ENCODE data around the gene MGST1. TPM values are rescaled to one million over a fixed set of nuclear protein-coding genes. Genes with fewer than 3 reads are reported as not detected.

The MGST1 gene, protein sequence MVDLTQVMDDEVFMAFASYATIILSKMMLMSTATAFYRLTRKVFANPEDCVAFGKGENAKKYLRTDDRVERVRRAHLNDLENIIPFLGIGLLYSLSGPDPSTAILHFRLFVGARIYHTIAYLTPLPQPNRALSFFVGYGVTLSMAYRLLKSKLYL
- total RNA-seq (100 to 1,000 TPM; 134 to 381 TPM), polyA plus RNA-seq (100 to 1,000 TPM; 449 to 756 TPM)
- long read RNA-seq, donor 1, transcript MGST1-205 (4 exons, 914 nt) = major isoform, 38 of 72 reads
- long read RNA-seq, donor 1, transcript MGST1-219 (1 exons, 1,842 nt) = minor isoform, 15 of 72 reads
- long read RNA-seq, donor 1, partial matches to known transcripts = 13 of 72 reads
- long read RNA-seq, donor 1, other reads (novel, unspliced or antisense) = 0 of 72 reads
- long read RNA-seq, donor 2, transcript MGST1-219 (1 exons, 1,842 nt) = minor isoform, 5 of 30 reads
- long read RNA-seq, donor 2, transcript MGST1-205 (4 exons, 914 nt) = major isoform, 24 of 30 reads
- long read RNA-seq, donor 2, partial matches to known transcripts = 0 of 30 reads
- long read RNA-seq, donor 2, other reads (novel, unspliced or antisense) = 0 of 30 reads
- long read RNA-seq, donor 3, transcript MGST1-219 (1 exons, 1,842 nt) = minor isoform, 7 of 51 reads
- long read RNA-seq, donor 3, transcript MGST1-208 (2 exons, 655 nt) = minor isoform, 5 of 51 reads
- long read RNA-seq, donor 3, transcript MGST1-205 (4 exons, 914 nt) = major isoform, 31 of 51 reads
- long read RNA-seq, donor 3, partial matches to known transcripts = 6 of 51 reads
- long read RNA-seq, donor 3, other reads (novel, unspliced or antisense) = 0 of 51 reads
- long read RNA-seq, donor 4, transcript MGST1-205 (4 exons, 914 nt) = minor isoform, 8 of 25 reads
- long read RNA-seq, donor 4, transcript MGST1-219 (1 exons, 1,842 nt) = major isoform, 14 of 25 reads
- long read RNA-seq, donor 4, partial matches to known transcripts = 0 of 25 reads
- long read RNA-seq, donor 4, other reads (novel, unspliced or antisense) = 0 of 25 reads
- long read RNA-seq, donor 5, transcript MGST1-219 (1 exons, 1,842 nt) = minor isoform, 13 of 83 reads
- long read RNA-seq, donor 5, transcript MGST1-205 (4 exons, 914 nt) = major isoform, 56 of 83 reads
- long read RNA-seq, donor 5, partial matches to known transcripts = 10 of 83 reads
- long read RNA-seq, donor 5, other reads (novel, unspliced or antisense) = 0 of 83 reads

GRCh38 chr12:16347391-16348298 is at the start of gene MGST1:
Gene MGST1 (plus strand): TSS chr12:16347645. CDS start chr12:16354253, 6,608 bp downstream.
- 2 to 3% methylated on average over 28 to 31 of the region's 31 CpGs for WGBS, 2 donors
- ATAC-seq (ENCODE audit: insufficient read depth, low FRiP score) (peak; percentile 90), DNase-seq (peak; percentile 58 to 76 (median 67))
- Histone ChIP-seq H3K9ac (ENCODE audit: insufficient read depth in 1 of 2, low read length in 2 of 2) (peak within 1 kb of the TSS; percentile 56 to 69), H3K4me3 (peak within 1 kb of the TSS; percentile 52), H3K4me1 (ENCODE audit: control insufficient read depth in 5 of 5, insufficient read depth in 5 of 5, low read length in 5 of 5) (peaks cover 0 to 15% (median 0%) of the 10 kb centered on the region in 5 donors), H3K9me3 (ENCODE audit: control insufficient read depth in 4 of 4, insufficient read depth in 3 of 4, low read length in 3 of 4) (no peaks in the 10 kb centered on the region), H3K36me3 (ENCODE audit: control insufficient read depth in 4 of 4, insufficient read depth in 4 of 4, low read length in 4 of 4) (no peaks in the 10 kb centered on the region), H3K27me3 (ENCODE audit: control insufficient read depth in 3 of 3, insufficient read depth in 3 of 3, low read length in 2 of 3) (no peaks in the 10 kb centered on the region), H3K27ac (ENCODE audit: low read depth in 1 of 2, low read length in 1 of 2) (peak within 1 kb of the TSS; percentile 49 to 90)
- TF ChIP-seq CTCF (IDR thresholded peaks at IDR 0.05; ENCODE audit: control extremely low read depth, extremely low read depth) = no peak

- no peaks in the 10 kb centered on the region for H3K27me3 ChIP-seq (ENCODE audit: control insufficient read depth in 3 of 3, insufficient read depth in 3 of 3, low read length in 2 of 3)
- H3K27ac ChIP-seq (ENCODE audit: low read depth in 1 of 2, low read length in 1 of 2) = no peak overlapping the region
- H3K4me3 ChIP-seq = no peak overlapping the region
- TF ChIP-seq CTCF (IDR thresholded peaks at IDR 0.05; ENCODE audit: control extremely low read depth, extremely low read depth) = no peak
- no peaks in the 10 kb centered on the region for H3K9me3 ChIP-seq (ENCODE audit: control insufficient read depth in 4 of 4, insufficient read depth in 3 of 4, low read length in 3 of 4)
- ATAC-seq (ENCODE audit: insufficient read depth, low FRiP score) (no peak), DNase-seq (peak in 1 of 3 donors; percentile 35)
- no peak overlapping the region for H3K9ac ChIP-seq (ENCODE audit: insufficient read depth in 1 of 2, low read length in 2 of 2)
- no peaks in the 10 kb centered on the region for H3K36me3 ChIP-seq (ENCODE audit: control insufficient read depth in 4 of 4, insufficient read depth in 4 of 4, low read length in 4 of 4)
- no peaks in the 10 kb centered on the region for H3K4me1 ChIP-seq (ENCODE audit: control insufficient read depth in 5 of 5, insufficient read depth in 5 of 5, low read length in 5 of 5)
- 76 to 89% methylated on average over 2 of the region's 2 CpGs for WGBS, 2 donors
These were observed 48.0 kb upstream of the MGST1 start for GRCh38 chr12:16299403-16299802.

- ATAC-seq (ENCODE audit: insufficient read depth, low FRiP score) (no peak), DNase-seq (no peak)
- Histone ChIP-seq H3K27me3 (ENCODE audit: control insufficient read depth in 3 of 3, insufficient read depth in 3 of 3, low read length in 2 of 3) (no peaks in the 10 kb centered on the region), H3K36me3 (ENCODE audit: control insufficient read depth in 4 of 4, insufficient read depth in 4 of 4, low read length in 4 of 4) (no peaks in the 10 kb centered on the region), H3K4me3 (no peak overlapping the region), H3K9me3 (ENCODE audit: control insufficient read depth in 4 of 4, insufficient read depth in 3 of 4, low read length in 3 of 4) (no peaks in the 10 kb centered on the region), H3K9ac (ENCODE audit: insufficient read depth in 1 of 2, low read length in 2 of 2) (no peak overlapping the region), H3K4me1 (ENCODE audit: control insufficient read depth in 5 of 5, insufficient read depth in 5 of 5, low read length in 5 of 5) (no peaks in the 10 kb centered on the region), H3K27ac (ENCODE audit: low read depth in 1 of 2, low read length in 1 of 2) (no peak overlapping the region)
- WGBS, 2 donors = 13 to 39% methylated on average over 1 of the region's 1 CpG
- no peak for TF ChIP-seq CTCF (IDR thresholded peaks at IDR 0.05; ENCODE audit: control extremely low read depth, extremely low read depth)
These were observed 47.3 kb upstream of the MGST1 start for GRCh38 chr12:16300122-16300521.
